ENCODE measurements around the gene KRTAP12-2. TPM values are rescaled to one million over a fixed set of nuclear protein-coding genes. Genes with fewer than 3 reads are reported as not detected.
"Not testable (repeated sequence)": the region's sequence is repeated elsewhere in the genome, so short reads cannot be mapped to it uniquely, and the experiment has no call there.

KRTAP12-2 gene
- total and polyA plus RNA-seq, 12 donors, result not detected

DNA sequence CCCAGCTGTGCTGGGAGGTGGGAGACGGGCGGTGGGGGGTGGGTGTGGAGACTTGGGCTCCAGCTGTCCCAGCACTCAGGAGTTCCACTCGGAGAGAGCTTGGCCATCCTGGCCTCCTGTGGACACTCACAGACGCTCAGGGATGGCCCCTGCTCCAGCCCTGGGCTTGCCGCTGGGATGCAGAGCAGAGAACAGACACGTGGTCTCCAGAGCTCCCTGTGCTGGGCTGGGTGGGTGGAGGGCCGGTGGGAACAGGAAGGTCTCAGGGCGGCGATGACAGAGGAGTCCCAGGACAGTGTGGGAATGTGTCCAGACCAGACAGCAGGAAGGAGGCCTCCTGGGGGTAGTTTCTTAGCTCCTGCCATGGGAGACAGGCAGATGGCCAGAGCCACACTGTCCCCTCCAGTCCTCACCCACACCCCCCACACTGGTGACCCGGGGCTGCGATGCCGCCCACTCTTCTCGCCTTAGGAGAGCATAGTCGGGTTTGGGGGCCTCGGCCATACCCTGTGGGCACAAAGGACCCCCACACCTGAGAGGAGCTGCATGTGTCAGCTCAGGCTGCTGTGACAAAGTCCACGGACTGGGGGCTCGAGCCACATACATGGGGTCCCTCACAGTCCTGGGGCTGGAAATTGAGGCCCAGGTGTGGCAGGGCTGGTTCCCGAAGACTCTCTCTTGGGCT, 37.9 kb downstream of the KRTAP12-2 start:
- Histone ChIP-seq H3K9me3 (replicated peaks in 1 of 3) (peaks cover 0 to 6% (median 0%) of the 10 kb centered on the region in 3 donors), H3K27me3 (no peaks in the 10 kb centered on the region), H3K4me1 (replicated peaks in 1 of 2) (no peaks in the 10 kb centered on the region), H3K36me3 (replicated peaks in 1 of 2) (no peaks in the 10 kb centered on the region), H3K27ac (no peak overlapping the region), H3K4me3 (no peak overlapping the region)
- 43 to 71% (median 70%) methylated on average over 10 to 18 of the region's 18 CpGs for WGBS, 4 donors
- intact Hi-C loops (cut with DNase I), result no loop called here
- no peak for TF ChIP-seq POLR2A (IDR thresholded peaks at IDR 0.05)
- TF ChIP-seq, protein P1, sequence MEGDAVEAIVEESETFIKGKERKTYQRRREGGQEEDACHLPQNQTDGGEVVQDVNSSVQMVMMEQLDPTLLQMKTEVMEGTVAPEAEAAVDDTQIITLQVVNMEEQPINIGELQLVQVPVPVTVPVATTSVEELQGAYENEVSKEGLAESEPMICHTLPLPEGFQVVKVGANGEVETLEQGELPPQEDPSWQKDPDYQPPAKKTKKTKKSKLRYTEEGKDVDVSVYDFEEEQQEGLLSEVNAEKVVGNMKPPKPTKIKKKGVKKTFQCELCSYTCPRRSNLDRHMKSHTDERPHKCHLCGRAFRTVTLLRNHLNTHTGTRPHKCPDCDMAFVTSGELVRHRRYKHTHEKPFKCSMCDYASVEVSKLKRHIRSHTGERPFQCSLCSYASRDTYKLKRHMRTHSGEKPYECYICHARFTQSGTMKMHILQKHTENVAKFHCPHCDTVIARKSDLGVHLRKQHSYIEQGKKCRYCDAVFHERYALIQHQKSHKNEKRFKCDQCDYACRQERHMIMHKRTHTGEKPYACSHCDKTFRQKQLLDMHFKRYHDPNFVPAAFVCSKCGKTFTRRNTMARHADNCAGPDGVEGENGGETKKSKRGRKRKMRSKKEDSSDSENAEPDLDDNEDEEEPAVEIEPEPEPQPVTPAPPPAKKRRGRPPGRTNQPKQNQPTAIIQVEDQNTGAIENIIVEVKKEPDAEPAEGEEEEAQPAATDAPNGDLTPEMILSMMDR (IDR thresholded peaks at IDR 0.05), result no peak
- no peak for DNase-seq

DNA sequence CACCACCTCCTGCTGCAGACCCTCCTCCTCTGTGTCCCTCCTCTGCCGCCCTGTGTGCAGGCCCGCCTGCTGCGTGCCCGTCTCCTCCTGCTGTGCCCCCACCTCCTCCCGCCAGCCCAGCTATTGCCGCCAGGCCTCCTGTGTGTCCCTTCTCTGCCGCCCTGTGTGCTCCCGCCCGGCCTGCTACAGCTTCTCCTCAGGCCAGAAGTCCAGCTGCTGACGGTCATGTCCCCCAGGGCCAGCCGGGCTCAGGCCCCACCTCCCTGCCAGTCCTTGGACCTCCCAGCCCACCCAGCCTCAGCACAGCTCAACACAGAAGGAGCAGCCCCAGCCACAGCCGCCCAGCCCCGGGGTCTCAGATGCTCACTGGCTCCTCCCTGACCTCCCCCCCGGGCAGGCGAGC, 38.9 kb downstream of the KRTAP12-2 start:
- H3K27me3 ChIP-seq; H3K36me3 ChIP-seq (replicated peaks in 1 of 2); H3K4me1 ChIP-seq (replicated peaks in 1 of 2); H3K9me3 ChIP-seq (replicated peaks in 1 of 3); intact Hi-C loops (cut with DNase I); DNase-seq; H3K4me3 ChIP-seq; H3K27ac ChIP-seq: not testable (repeated sequence)
- whole genome bisulfite sequencing, 4 donors, result 40 to 51% (median 41%) methylated on average over 10 to 15 of the region's 15 CpGs

DNA sequence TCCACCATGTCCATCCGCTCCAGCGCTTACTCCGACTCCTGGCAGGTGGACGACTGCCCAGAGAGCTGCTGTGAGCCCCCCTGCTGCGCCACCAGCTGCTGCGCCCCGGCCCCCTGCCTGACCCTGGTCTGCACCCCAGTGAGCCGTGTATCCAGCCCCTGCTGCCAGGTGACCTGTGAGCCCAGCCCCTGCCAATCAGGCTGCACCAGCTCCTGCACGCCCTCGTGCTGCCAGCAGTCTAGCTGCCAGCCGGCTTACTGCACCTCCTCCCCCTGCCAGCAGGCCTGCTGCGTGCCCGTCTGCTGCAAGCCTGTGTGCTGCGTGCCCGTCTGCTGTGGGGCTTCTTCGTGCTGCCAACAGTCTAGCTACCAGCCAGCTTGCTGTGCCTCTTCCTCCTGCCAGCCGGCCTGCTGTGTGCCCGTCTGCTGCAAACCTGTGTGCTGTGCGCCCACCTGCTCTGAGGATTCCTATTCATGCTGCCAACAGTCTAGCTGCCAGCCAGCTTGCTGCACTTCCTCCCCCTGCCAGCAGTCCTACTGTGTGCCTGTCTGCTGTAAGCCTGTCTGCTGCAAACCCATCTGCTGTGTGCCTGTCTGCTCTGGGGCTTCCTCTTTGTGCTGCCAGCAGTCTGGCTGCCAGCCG, 39.4 kb downstream of the KRTAP12-2 start:
- H3K4me3 ChIP-seq; H3K9me3 ChIP-seq (replicated peaks in 1 of 3); H3K27ac ChIP-seq; DNase-seq; intact Hi-C loops (cut with DNase I); H3K4me1 ChIP-seq (replicated peaks in 1 of 2); H3K36me3 ChIP-seq (replicated peaks in 1 of 2); H3K27me3 ChIP-seq: not testable (repeated sequence)
- WGBS, 4 donors, result 74 to 87% (median 80%) methylated on average over 5 to 18 of the region's 20 CpGs

DNA sequence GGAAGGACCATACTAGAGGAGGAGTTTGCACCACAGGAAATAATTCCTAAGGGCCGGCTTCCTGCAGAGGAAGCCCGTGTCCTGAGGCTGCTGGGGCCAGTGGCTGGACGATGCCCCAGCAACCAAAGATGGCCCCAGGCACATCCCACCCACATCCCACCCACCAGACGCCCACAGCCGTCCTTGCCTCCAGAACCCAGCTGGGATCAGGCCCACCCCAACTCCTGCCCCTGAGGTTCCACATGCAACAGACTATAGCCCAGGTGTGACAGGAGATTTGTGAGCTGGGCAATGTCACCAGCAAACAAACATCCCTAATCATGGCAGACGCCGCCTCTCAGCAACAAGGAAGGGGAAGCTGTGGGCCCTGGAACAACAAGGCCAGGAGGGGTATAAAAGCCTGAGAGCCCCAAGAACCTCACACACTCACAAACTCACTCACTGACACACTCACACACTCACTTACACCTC, 40.0 kb downstream of the KRTAP12-2 start, which contains the start of gene KRTAP10-9:
TSS of gene KRTAP10-9 (plus strand) at position 421 of the 471 bp plus-strand sequence. CDS start 79 bp downstream, outside the sequence.
- intact Hi-C loops (cut with DNase I), result no loop called here
- Histone ChIP-seq H3K27ac (no peak within 1 kb of the TSS), H3K4me3 (no peak within 1 kb of the TSS), H3K27me3 (no peaks in the 10 kb centered on the region), H3K9me3 (replicated peaks in 1 of 3) (peaks cover 0 to 5% (median 0%) of the 10 kb centered on the region in 3 donors), H3K4me1 (replicated peaks in 1 of 2) (no peaks in the 10 kb centered on the region), H3K36me3 (replicated peaks in 1 of 2) (no peaks in the 10 kb centered on the region)
- no peak for TF ChIP-seq POLR2A (IDR thresholded peaks at IDR 0.05)
- TF ChIP-seq, protein P1 (IDR thresholded peaks at IDR 0.05), result no peak
- no peak for DNase-seq
- WGBS, 4 donors, result 43 to 52% methylated on average over 7 of the region's 7 CpGs; no CpG with 5 or more reads in 2 of the 4 donors

DNA sequence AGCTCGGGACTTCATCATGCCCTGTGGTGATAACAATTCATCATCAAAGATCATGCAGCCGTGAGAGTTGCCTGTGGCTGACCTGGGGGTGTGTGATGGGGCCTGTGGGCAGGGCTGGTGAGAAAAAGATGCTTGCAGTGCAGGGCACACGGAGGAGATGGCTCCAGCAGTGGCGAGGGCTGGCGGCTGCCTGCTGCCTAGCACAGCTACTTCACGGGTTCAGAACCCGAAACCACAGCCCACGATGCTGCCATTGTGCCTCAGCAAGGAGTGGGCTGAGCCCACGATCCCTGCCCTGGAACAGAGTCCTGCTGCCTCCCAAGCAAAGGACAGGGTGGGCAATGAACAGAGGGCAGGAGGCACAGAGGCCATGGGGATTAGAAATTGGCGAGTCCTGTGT, 40.5 kb downstream of the KRTAP12-2 start:
- Histone ChIP-seq H3K36me3 (replicated peaks in 1 of 2) (no peaks in the 10 kb centered on the region), H3K9me3 (replicated peaks in 1 of 3) (peaks cover 0 to under 1% (median 0%) of the 10 kb centered on the region in 3 donors), H3K27me3 (no peaks in the 10 kb centered on the region), H3K4me3 (no peak overlapping the region), H3K27ac (no peak overlapping the region), H3K4me1 (replicated peaks in 1 of 2) (no peaks in the 10 kb centered on the region)
- TF ChIP-seq, protein P1 (IDR thresholded peaks at IDR 0.05), result no peak
- no peak for TF ChIP-seq POLR2A (IDR thresholded peaks at IDR 0.05)
- no peak for DNase-seq
- intact Hi-C loops (cut with DNase I), result no loop called here
- 67 to 73% (median 72%) methylated on average over 9 to 10 of the region's 10 CpGs for WGBS, 4 donors
